Measurements from ENCODE around the gene OR6T1.

Gene OR6T1

GRCh38 chr11:123943738-123944137 is at the start of gene OR6T1:
Gene OR6T1 (minus strand): TSS chr11:123943838. CDS start chr11:123943838, 0 bp downstream.
- DNase-seq (ENCODE audit: low spot score), result no peak

DNA sequence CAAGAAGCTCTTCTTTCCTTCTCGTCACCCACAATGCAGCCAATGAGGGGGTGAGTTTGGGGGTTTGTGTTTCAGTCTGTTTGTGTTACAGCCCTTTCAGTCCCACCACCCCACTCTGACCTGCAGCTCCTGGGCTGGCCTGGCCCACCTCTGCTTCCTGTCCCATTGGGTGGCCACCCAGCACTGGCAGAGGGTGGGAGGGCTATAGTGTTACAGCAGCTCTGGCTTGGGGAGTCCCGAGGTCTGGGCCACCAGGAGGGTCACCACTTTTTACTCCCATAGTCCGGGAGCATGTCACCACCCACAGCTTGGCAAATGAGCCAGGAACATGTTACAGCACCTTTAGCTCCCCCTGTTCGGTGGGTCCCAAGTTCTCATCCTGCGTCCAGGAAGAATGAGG is 35.7 kb upstream of the OR6T1 start:
- no peak for DNase-seq (ENCODE audit: low spot score)

DNA sequence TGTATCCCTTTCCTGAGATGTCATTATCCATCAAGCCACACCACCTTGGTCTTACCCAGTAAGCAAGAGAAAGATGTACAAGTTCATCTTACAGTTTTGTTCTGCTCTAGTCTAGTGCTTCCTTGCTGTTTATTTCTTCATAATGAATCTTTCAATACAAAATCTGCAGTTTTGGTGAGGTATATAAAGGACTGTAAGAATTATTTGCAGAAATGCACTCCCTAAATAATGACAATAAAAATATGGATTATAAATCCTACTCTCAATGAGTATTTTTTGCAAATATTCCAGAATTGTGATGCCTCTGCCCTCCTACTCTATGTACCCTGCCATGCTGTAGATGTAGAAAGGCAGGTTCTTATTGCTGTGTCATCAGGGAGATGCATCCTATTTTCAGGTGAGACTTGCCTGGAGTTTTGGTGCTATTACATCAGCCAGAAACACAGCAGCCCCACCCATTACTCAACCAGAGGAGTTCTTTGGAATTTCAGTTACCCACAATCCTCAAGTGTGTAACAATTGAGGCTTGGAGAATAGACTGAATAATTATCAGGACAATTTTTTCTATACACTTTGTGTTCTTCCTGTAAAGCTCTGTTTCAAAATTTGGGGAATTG is 34.2 kb upstream of the OR6T1 start, which contains the start of gene OR10S1:
Gene OR10S1 (minus strand): TSS at position 51 of the 617 bp plus-strand sequence. CDS start 117 bp downstream, outside the sequence.
- no peak for DNase-seq (ENCODE audit: low spot score)

GRCh38 chr11:123976770-123977560 is 33.3 kb upstream of the OR6T1 start:
- no peak for DNase-seq (ENCODE audit: low spot score)

DNA sequence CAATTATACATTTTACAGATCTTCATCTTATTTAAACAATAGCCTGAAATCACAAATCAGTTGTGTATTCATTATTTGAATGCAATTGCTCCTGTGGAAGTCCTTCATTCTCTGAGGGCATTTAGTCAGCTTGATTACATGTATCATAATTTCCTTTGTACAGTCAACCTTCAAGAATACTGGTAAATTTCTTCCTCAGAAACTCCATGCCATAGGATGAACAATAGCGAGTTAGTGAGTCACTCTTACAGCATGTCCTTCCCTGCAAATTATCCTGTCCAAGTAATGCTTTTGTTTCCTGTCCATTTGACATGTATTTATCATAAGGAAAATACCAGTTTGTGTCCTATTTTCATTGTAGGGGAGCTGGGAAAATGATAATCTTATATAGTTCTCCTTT is 30.2 kb upstream of the OR6T1 start:
- no peak for DNase-seq (ENCODE audit: low spot score)

DNA sequence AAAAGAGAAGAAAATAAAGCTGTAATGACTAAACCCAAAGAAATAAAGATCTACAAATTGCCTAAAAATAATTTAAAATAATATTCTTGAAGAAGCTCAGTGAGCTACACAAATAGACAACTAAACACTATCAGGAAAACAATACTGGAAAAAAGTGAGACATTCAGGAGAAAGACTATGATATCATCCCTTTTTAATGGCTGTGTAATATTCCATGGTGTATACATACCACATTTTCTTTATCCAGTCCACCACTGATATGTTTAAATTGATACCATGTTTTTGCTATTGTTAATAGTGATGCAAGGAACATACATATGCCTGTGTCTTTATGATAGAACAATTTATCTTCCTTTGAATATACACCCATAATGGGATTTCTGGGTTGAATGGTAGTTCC is 13.1 kb upstream of the OR6T1 start:
- DNase-seq (ENCODE audit: low spot score), result no peak

DNA sequence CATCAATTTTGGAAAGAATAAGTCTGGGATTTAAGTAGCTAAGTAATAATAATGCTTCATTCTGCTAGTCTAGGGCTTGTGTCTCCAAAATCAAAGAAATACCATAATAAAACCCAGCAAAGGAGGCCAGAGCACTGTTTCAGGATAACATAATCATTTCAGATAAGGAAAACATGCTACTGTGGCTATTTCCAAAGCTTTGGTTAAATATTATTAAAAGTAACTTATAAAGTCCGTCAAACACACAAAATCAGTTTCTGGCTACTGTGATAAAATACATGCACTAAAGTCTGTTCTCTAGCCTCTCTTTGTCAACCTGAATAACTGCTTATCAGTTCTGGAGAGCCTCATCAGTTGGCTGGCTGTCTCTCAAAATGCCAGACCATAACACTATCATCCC is 1.5 kb upstream of the OR6T1 start:
- DNase-seq (ENCODE audit: low spot score), result no peak

DNA sequence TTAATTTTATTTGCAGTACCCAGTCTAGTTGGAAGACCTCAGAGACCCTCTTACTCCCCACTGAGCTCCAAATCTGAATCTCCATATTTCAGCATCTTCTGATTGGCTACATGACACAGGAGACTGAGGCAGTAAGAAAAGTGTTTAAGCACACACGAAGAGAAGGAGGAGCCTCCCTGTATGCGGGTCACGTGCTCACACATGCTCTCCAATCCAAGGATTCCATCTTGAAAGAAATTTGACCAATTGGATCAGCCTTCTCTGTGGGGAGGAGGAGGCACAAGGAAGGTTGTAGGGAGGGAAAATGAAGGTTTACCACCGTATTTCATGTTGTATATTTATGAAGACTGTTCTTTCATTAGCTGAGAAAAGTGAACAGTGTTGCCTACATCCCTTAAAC is 1.2 kb downstream of the OR6T1 start:
- DNase-seq (ENCODE audit: low spot score), result no peak

DNA sequence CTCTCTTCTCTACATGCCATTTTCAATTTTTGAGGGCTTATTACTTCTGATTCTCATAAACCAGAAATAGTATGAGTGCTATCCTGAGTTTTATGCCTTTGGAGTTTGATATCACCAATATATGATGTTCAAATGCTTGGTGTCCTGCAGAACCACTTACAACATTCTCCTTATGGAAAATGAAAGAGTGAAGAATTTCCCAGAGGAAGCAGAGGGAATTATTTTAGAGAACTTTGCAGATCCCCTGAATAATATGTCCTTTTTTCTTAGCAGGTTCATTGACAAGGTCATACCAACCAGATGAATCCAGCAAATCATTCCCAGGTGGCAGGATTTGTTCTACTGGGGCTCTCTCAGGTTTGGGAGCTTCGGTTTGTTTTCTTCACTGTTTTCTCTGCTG is 4.3 kb downstream of the OR6T1 start, which contains the start of gene OR4D5:
Gene OR4D5 (plus strand): TSS at position 301 of the 400 bp plus-strand sequence. CDS start 0 bp downstream, at position 301.
- no peak for DNase-seq (ENCODE audit: low spot score)

- DNase-seq (ENCODE audit: low spot score), result no peak
These were observed 19.6 kb downstream of the OR6T1 start for GRCh38 chr11:123924027-123924426.

DNA sequence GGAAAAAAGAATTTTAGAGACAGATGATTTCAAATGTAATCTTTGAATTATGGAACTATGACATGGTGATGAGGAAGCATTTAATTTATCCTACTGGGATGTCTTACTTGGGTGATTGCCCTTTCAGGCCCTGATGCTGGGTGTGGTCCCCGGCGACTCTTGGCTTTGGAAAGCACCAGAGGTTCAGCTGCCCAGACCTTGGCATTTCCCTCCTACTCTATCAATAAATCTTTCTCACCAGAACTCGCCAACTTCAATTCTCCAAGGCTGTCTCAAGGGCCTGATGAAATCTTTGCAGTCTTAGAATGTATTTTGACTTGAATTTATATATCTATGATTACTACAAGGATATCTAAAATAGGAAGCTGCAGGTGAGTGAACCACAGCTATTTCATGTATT is 22.7 kb downstream of the OR6T1 start:
- DNase-seq (ENCODE audit: low spot score), result no peak

GRCh38 chr11:123905826-123906225 is 37.8 kb downstream of the OR6T1 start:
- no peak for DNase-seq (ENCODE audit: low spot score)

DNA sequence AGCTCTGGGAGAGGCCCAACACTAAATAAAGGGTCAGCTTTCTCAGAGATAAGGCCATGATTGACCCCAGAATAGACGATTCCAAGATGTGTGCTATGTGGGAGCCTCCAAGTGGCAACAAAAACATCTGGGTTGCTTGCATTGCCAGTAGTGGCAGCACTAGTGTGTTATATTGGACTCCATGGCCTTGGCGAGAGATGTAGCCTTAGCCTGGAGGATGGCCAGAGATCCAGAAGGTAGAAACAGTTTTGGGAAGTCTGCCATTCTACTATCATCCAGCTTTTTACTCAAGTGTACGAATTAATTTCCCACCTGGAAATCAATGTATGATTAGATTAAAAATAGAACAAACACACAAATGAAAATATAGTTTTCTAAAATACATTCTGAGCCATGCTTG is 38.7 kb downstream of the OR6T1 start:
- DNase-seq (ENCODE audit: low spot score), result peak; percentile 72

DNA sequence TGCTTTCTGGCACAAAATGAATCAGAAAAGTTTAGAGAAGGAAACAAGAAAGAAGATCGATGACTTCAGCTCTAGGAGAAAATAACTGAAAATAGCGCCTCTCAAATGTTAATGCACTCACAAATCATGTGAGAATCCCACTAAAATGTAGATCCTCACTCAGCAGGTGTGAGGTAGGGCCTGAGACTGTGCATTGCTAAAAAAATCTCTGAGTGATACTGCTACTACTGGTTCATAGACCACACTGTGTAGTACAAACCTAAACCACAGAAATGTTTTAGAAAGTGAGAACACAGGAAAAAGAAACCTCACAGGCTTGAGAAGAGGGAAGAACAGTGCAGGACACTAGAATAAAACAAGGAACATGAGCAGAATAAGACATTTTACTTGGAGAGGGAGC is 39.7 kb downstream of the OR6T1 start:
- no peak for DNase-seq (ENCODE audit: low spot score)

GRCh38 chr11:123901867-123902266 is 41.8 kb downstream of the OR6T1 start, which contains the start of gene OR8D4:
Gene OR8D4 (plus strand): TSS chr11:123902167. CDS start chr11:123906432, 4,265 bp downstream.
- DNase-seq (ENCODE audit: low spot score), result no peak

DNA sequence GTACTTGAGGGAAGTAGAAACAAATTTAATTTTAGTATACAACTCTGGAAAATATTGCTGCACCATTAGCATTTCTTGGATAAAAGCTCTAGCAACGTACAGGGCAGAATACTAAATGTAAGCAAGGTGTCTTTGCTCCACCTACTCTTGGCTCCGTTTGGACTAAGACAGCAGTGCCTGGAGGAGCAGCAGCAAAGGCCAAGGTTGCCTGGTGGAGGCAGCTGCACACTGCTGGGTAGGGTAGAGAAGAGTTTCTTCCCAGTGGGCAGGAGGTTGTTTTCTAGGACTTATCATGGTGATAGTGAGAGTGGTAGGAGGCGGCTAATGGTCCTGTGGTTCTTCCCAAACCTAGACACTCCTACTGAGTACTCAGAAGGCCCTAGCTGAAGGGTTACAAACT is 43.8 kb downstream of the OR6T1 start:
- no peak for DNase-seq (ENCODE audit: low spot score)
